Neuron (in vitro differentiated cells): ENCODE results near the gene PREP.

Source experiments
- H2AFZ ChIP-seq: one replicate; pipeline ENCODE4 v1.6.1; 2013; ENCODE audit warnings: low read depth, mild to moderate bottlenecking, inconsistent platforms, low read length, moderate library complexity
- H3K27me3 ChIP-seq: one replicate; pipeline ENCODE4 v1.6.1; 2013; ENCODE audit warnings: low read length; ENCODE audit not compliant: insufficient read depth
- H3K36me3 ChIP-seq: one replicate; pipeline ENCODE4 v1.6.1; 2013; ENCODE audit warnings: low read length; ENCODE audit not compliant: insufficient read depth
- H3K4me1 ChIP-seq: one replicate; pipeline ENCODE4 v1.6.1; 2013; ENCODE audit warnings: low read length; ENCODE audit not compliant: insufficient read depth
- H3K4me3 ChIP-seq: 2 replicates; pipeline ENCODE4 v1.5.1; 2013; ENCODE audit warnings: mild to moderate bottlenecking, low read length, moderate library complexity
- H3K9me3 ChIP-seq: one replicate; pipeline ENCODE4 v1.6.1; 2013; ENCODE audit warnings: low read length

PREP gene

GRCh38 chr6:105279463-105279862 lies 123.4 kb downstream of the PREP start:
- no peaks in the 10 kb centered on the region for H3K27me3 ChIP-seq
- H3K4me3 ChIP-seq: no peak overlapping the region
- H3K9me3 ChIP-seq: peaks cover 3% of the 10 kb centered on the region
- H2AFZ ChIP-seq: no peak overlapping the region
- peaks cover 32% of the 10 kb centered on the region for H3K36me3 ChIP-seq
- no peaks in the 10 kb centered on the region for H3K4me1 ChIP-seq

GRCh38 chr6:105278813-105279212 lies 124.1 kb downstream of the PREP start:
- peaks cover 3% of the 10 kb centered on the region for H3K9me3 ChIP-seq
- no peaks in the 10 kb centered on the region for H3K27me3 ChIP-seq
- H3K4me1 ChIP-seq: no peaks in the 10 kb centered on the region
- no peak overlapping the region for H3K4me3 ChIP-seq
- H2AFZ ChIP-seq: no peak overlapping the region
- peaks cover 32% of the 10 kb centered on the region for H3K36me3 ChIP-seq

GRCh38 chr6:105278035-105278434 lies 124.8 kb downstream of the PREP start:
- H3K27me3 ChIP-seq: no peaks in the 10 kb centered on the region
- H3K36me3 ChIP-seq: peaks cover 32% of the 10 kb centered on the region
- H3K4me3 ChIP-seq: no peak overlapping the region
- H3K4me1 ChIP-seq: peaks cover 4% of the 10 kb centered on the region
- H3K9me3 ChIP-seq: peaks cover 3% of the 10 kb centered on the region
- H2AFZ ChIP-seq: no peak overlapping the region

- peaks cover 3% of the 10 kb centered on the region for H3K9me3 ChIP-seq
- H3K27me3 ChIP-seq: no peaks in the 10 kb centered on the region
- H3K36me3 ChIP-seq: peaks cover 23% of the 10 kb centered on the region
- H3K4me1 ChIP-seq: peaks cover 7% of the 10 kb centered on the region
- no peak overlapping the region for H3K4me3 ChIP-seq
- H2AFZ ChIP-seq: no peak overlapping the region
Measured at GRCh38 chr6:105276374-105276773, 126.5 kb downstream of the PREP start.

- Histone ChIP-seq H3K9me3 (peaks cover 3% of the 10 kb centered on the region), H3K27me3 (no peaks in the 10 kb centered on the region), H3K36me3 (peaks cover 18% of the 10 kb centered on the region), H3K4me3 (no peak overlapping the region), H2AFZ (no peak overlapping the region), H3K4me1 (peaks cover 7% of the 10 kb centered on the region)
Measured at GRCh38 chr6:105275542-105275941, 127.3 kb downstream of the PREP start.

- H2AFZ ChIP-seq: no peak overlapping the region
- no peak overlapping the region for H3K4me3 ChIP-seq
- H3K36me3 ChIP-seq: peaks cover 18% of the 10 kb centered on the region
- peaks cover 3% of the 10 kb centered on the region for H3K9me3 ChIP-seq
- H3K27me3 ChIP-seq: no peaks in the 10 kb centered on the region
- H3K4me1 ChIP-seq: peaks cover 7% of the 10 kb centered on the region
Measured at GRCh38 chr6:105274678-105275077, 128.2 kb downstream of the PREP start.

- no peak overlapping the region for H2AFZ ChIP-seq
- H3K27me3 ChIP-seq: no peaks in the 10 kb centered on the region
- H3K4me3 ChIP-seq: no peak overlapping the region
- peaks cover 3% of the 10 kb centered on the region for H3K9me3 ChIP-seq
- peaks cover 7% of the 10 kb centered on the region for H3K4me1 ChIP-seq
- peaks cover 18% of the 10 kb centered on the region for H3K36me3 ChIP-seq
Measured at GRCh38 chr6:105273589-105273988, 129.3 kb downstream of the PREP start.

- no peaks in the 10 kb centered on the region for H3K9me3 ChIP-seq
- peaks cover 7% of the 10 kb centered on the region for H3K4me1 ChIP-seq
- H3K36me3 ChIP-seq: peaks cover 13% of the 10 kb centered on the region
- H3K27me3 ChIP-seq: no peaks in the 10 kb centered on the region
- H3K4me3 ChIP-seq: no peak overlapping the region
- no peak overlapping the region for H2AFZ ChIP-seq
Measured at GRCh38 chr6:105272786-105273185, 130.1 kb downstream of the PREP start.

- H3K27me3 ChIP-seq: no peaks in the 10 kb centered on the region
Measured at GRCh38 chr6:105270511-105270910, 132.4 kb downstream of the PREP start.

GRCh38 chr6:105269390-105269789 lies 133.5 kb downstream of the PREP start:
- Histone ChIP-seq H3K27me3 (no peaks in the 10 kb centered on the region), H2AFZ (no peak overlapping the region), H3K9me3 (no peaks in the 10 kb centered on the region), H3K36me3 (no peaks in the 10 kb centered on the region), H3K4me1 (peaks cover 7% of the 10 kb centered on the region), H3K4me3 (no peak overlapping the region)

More at GRCh38 chr6:105270511-105270910, 132.4 kb downstream of the PREP start:
- no peak overlapping the region for H3K4me3 ChIP-seq
- no peak overlapping the region for H2AFZ ChIP-seq
- H3K4me1 ChIP-seq: peaks cover 7% of the 10 kb centered on the region
- H3K36me3 ChIP-seq: no peaks in the 10 kb centered on the region
- H3K9me3 ChIP-seq: no peaks in the 10 kb centered on the region

- Histone ChIP-seq H3K9me3 (no peaks in the 10 kb centered on the region), H3K36me3 (no peaks in the 10 kb centered on the region), H2AFZ (no peak overlapping the region), H3K4me1 (no peaks in the 10 kb centered on the region), H3K4me3 (no peak overlapping the region), H3K27me3 (no peaks in the 10 kb centered on the region)
Measured at GRCh38 chr6:105263685-105264610, 138.9 kb downstream of the PREP start.

GRCh38 chr6:105259913-105260889 lies 142.7 kb downstream of the PREP start:
- H3K4me1 ChIP-seq: peaks cover 26% of the 10 kb centered on the region
- H3K9me3 ChIP-seq: no peaks in the 10 kb centered on the region
- H3K27me3 ChIP-seq: no peaks in the 10 kb centered on the region
- no peak overlapping the region for H2AFZ ChIP-seq
- no peaks in the 10 kb centered on the region for H3K36me3 ChIP-seq
- H3K4me3 ChIP-seq: no peak overlapping the region

GRCh38 chr6:105258816-105259215 lies 144.1 kb downstream of the PREP start:
- Histone ChIP-seq H3K36me3 (no peaks in the 10 kb centered on the region), H3K4me1 (peaks cover 26% of the 10 kb centered on the region), H3K27me3 (no peaks in the 10 kb centered on the region), H3K9me3 (no peaks in the 10 kb centered on the region), H3K4me3 (no peak overlapping the region), H2AFZ (no peak overlapping the region)
